Activated CD8-positive, alpha-beta memory T cell treated with anti-CD3 and anti-CD28 coated beads, Interleukin-2, amount 10 ng/mL, durations not matched to agents 7 days and 5 days (primary cell): ENCODE data around the gene TOM1L2. TPM values are rescaled to one million over a fixed set of nuclear protein-coding genes. Genes with fewer than 3 reads are reported as not detected.

ENCODE experiments used
- ATAC-seq: fragments of 150-1000 bp; cut with Tn5 transposase; one replicate; pipeline ENCODE4 v1.10.0; 2021; ENCODE audit warnings: moderate library complexity
- CTCF ChIA-PET: fragments of 350-600 bp; sonication (Branson Sonifier 250); formaldehyde crosslinking; loops from one replicate; lab custom pipeline; 2021; ENCODE audit warnings: antibody characterized with exemption; lab: Charles Lee
- DNase-seq: peaks from one replicate; pipeline ENCODE4 v3.0.0-alpha.2; 2020
- H3K27ac Mint-ChIP-seq: one replicate; pipeline ENCODE4 v1.8.0; 2021; ENCODE audit warnings: mild to moderate bottlenecking, mixed read lengths
- H3K27me3 Mint-ChIP-seq: one replicate; pipeline ENCODE4 v1.8.0; 2021; ENCODE audit warnings: mixed read lengths
- H3K36me3 Mint-ChIP-seq: one replicate; pipeline ENCODE4 v1.8.0; 2021; ENCODE audit warnings: mild to moderate bottlenecking, mixed read lengths
- H3K4me1 Mint-ChIP-seq: one replicate; pipeline ENCODE4 v1.8.0; 2021; ENCODE audit warnings: mixed read lengths
- H3K4me3 Mint-ChIP-seq: one replicate; pipeline ENCODE4 v1.8.0; 2021; ENCODE audit warnings: mild to moderate bottlenecking, moderate library complexity, mixed read lengths
- H3K9me3 Mint-ChIP-seq: one replicate; pipeline ENCODE4 v1.8.0; 2022; ENCODE audit warnings: low read depth, mixed read lengths
- total RNA-seq, 2 experiments: library from RNA; stranded (reverse); gene quantifications; one replicate each; pipeline ENCODE4 v1.2.3, GENCODE V29; 2021

Gene TOM1L2
- total RNA-seq, 2 experiments from 2014 or later, result 19.8 to 33.0 TPM

DNA sequence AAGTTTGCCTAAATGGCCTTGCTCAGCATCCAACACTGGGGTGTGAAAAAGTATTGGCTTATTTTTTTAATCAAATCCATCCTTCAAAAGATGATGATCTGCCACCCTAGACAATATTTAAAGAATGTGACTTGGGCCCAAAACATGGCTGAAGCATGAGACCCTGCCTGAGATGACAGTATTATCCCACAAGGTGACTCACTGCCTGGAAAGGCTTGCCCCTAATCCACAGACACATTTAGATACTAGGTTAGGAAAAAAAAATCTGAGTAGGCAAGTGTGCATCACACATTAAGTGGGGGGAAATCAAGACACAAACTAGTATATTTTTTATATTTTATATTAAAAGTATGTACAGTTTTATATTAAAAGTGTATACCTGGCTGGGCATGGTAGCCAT, 38.4 kb downstream of the TOM1L2 start:
- CTCF ChIA-PET, result interaction anchor here (0.9 to 1.3 kb wide), 3 partner anchors 9 to 100 kb away, joined by 3 to 5 read pairs (median 3); no protein-coding TSS in a partner anchor
- DNase-seq (no peak), ATAC-seq (no peak)
- Mint-ChIP-seq H3K36me3 (no peaks in the 10 kb centered on the region), H3K4me3 (no peak overlapping the region), H3K27ac (no peak overlapping the region), H3K27me3 (no peaks in the 10 kb centered on the region), H3K9me3 (no peaks in the 10 kb centered on the region), H3K4me1 (peaks cover 23% of the 10 kb centered on the region)

DNA sequence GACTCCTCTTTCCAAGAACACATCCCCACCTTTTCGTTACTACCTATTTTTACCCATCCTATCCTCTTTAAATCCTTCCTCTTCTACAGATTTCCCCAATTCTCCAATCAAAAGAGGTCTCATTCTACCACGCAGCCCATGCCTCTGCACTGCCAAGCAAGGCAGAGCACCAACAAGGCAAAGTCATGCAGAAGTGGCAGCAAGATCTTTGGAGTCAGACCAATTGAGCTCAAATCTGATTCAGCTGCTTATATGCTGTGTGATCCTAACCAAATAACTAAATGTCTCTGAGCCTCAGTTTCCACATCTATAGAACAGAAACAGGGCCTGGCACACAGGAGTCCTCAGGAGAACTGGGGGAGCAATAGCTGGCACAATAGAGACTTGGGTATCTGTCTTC, 41.0 kb downstream of the TOM1L2 start:
- Mint-ChIP-seq H3K36me3 (no peaks in the 10 kb centered on the region), H3K27me3 (no peaks in the 10 kb centered on the region), H3K9me3 (no peaks in the 10 kb centered on the region), H3K27ac (no peak overlapping the region), H3K4me1 (peaks cover 20% of the 10 kb centered on the region), H3K4me3 (no peak overlapping the region)
- ATAC-seq (no peak), DNase-seq (no peak)
- CTCF ChIA-PET, result no interaction called here

DNA sequence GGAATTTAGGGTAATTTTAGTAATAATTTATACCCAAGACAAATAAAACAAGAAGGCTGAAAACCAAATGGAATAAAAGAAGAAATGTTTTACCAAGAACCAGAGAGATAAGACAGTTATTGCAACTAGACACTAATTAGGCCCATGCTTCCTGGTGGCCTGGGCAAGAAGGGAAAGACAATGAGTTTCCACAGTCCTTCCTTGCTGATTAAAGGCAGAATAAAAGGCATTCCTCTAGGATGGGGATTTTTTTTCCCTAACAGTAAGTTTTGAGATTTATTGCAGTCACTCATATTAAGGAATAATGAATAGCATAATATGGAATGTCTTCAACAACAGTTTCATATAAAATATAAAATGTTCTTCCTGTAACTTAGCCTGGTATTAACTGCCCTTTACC, 41.5 kb downstream of the TOM1L2 start:
- no peaks in the 10 kb centered on the region for H3K9me3 Mint-ChIP-seq
- CTCF ChIA-PET, result no interaction called here
- H3K27ac Mint-ChIP-seq, result no peak overlapping the region
- H3K4me3 Mint-ChIP-seq, result no peak overlapping the region
- H3K36me3 Mint-ChIP-seq, result no peaks in the 10 kb centered on the region
- no peak for ATAC-seq
- H3K4me1 Mint-ChIP-seq, result peaks cover 15% of the 10 kb centered on the region
- no peak for DNase-seq
- H3K27me3 Mint-ChIP-seq, result no peaks in the 10 kb centered on the region

DNA sequence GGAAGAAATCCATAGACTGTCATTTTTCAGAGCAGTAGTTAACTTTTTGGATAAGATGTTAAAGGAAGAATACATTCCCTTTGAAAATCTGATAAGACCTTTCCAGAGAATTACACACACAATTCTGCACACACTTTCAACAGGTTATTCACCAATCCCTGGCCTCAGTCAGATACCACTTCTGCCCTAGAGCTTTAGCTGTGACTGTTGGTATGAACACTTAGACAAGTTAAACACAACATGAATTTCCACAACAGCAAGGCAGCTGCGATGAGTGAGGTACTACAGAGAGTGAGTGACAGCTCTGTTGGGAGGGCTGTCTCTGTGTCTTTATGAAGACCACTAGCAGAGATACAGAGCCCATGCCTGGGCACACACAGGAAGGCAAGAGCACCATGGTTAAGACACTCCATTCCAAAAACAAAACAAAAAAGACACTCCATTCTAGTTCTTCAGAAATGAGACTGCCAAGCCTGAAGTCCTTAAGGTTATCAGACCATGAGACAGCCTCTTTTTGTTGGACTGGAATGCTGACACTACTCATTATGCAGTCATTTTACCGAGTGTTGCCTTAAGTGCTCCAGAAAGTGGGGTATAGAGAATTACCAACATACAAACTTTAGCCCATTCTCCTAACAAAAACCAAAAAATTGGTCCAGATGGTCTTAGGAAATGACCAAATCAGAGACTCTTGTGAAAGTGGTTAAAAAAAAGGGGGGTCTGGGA, 42.4 kb downstream of the TOM1L2 start:
- DNase-seq, result no peak
- Mint-ChIP-seq H3K4me3 (no peak overlapping the region), H3K4me1 (peaks cover 6% of the 10 kb centered on the region), H3K27ac (no peak overlapping the region), H3K9me3 (no peaks in the 10 kb centered on the region), H3K36me3 (no peaks in the 10 kb centered on the region), H3K27me3 (no peaks in the 10 kb centered on the region)
- ATAC-seq, result no peak
- CTCF ChIA-PET, result no interaction called here

DNA sequence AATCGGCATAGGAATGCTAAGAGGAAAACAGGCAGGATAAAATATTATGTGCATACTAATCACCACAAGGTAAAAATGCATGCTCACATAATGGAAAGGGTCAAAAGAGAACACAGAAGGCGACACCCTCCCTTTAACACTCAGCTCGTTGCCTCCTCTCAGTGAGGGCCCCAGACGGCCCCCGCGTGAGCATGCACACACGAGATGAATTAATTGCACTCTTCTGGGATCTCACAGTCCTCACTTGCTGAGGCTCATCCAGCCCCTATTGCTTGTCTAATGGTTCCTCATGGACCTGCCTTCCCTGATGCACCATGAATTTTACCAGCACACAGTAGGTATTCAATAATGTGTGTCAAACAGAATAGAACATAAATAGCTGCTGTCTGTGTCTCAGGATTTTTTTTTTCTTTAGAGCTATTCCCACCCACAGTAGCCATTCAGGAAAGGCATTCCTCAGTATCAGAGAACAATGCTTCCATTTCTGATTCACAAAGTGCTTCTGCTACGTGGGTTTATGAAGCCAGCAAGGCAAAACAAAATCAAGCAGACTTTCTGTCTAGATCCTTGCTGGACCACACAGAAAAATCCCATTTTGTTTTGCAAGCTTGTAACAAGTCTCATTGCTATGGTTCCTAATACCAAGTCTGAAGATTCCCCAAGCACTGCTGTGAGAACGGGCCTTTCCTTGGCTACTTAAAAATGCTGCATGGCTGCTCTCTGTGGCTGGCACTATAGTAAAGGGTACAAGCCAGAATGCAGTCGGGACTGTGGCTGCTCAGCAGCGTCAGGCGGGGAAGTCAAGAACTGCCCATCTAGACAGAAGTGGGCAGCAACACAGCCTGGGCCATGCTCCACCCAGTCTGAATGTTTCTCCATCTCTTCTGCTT, 43.6 kb downstream of the TOM1L2 start:
- H3K4me1 Mint-ChIP-seq, result no peaks in the 10 kb centered on the region
- H3K36me3 Mint-ChIP-seq, result no peaks in the 10 kb centered on the region
- no peak overlapping the region for H3K27ac Mint-ChIP-seq
- ATAC-seq (no peak), DNase-seq (no peak)
- H3K4me3 Mint-ChIP-seq, result no peak overlapping the region
- no peaks in the 10 kb centered on the region for H3K27me3 Mint-ChIP-seq
- CTCF ChIA-PET, result interaction anchor here (1.5 to 1.6 kb wide), 2 partner anchors 9 to 42 kb away, joined by 4 to 6 read pairs; no protein-coding TSS in a partner anchor
- no peaks in the 10 kb centered on the region for H3K9me3 Mint-ChIP-seq

DNA sequence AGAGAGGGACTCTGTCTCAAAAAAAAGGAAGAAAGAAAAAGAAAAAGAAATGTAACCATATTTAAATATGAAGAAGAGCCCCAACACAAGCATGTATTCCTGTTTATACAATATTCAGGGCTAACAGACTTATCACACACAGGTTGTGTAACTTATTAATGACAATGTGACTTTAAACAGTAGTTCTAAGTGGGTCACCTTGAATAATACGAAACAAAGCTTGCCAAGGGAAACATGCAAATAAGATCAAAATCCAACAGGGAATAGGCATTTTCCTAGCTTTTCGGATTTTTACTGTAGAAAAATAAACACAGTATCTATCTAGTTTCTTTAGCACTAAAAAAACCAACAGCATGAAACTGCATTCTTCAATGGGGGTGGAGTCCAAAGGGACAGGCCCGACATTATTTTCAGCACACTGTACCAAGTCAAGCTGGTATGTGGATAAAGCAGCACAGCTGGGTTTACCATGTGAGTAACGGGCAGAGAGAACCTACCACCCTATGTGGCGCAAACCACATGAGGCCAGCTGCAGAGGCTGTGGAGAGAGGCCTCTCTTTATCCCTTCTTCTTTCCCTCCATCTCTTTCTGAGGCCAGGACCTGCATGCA, 45.3 kb downstream of the TOM1L2 start:
- H3K36me3 Mint-ChIP-seq, result no peaks in the 10 kb centered on the region
- no peaks in the 10 kb centered on the region for H3K9me3 Mint-ChIP-seq
- ATAC-seq (no peak), DNase-seq (no peak)
- no peak overlapping the region for H3K4me3 Mint-ChIP-seq
- H3K4me1 Mint-ChIP-seq, result no peaks in the 10 kb centered on the region
- CTCF ChIA-PET, result interaction anchor here (1.6 kb wide), 1 partner anchor 8 kb away, joined by 6 read pairs; no protein-coding TSS in a partner anchor
- H3K27me3 Mint-ChIP-seq, result no peaks in the 10 kb centered on the region
- H3K27ac Mint-ChIP-seq, result no peak overlapping the region

DNA sequence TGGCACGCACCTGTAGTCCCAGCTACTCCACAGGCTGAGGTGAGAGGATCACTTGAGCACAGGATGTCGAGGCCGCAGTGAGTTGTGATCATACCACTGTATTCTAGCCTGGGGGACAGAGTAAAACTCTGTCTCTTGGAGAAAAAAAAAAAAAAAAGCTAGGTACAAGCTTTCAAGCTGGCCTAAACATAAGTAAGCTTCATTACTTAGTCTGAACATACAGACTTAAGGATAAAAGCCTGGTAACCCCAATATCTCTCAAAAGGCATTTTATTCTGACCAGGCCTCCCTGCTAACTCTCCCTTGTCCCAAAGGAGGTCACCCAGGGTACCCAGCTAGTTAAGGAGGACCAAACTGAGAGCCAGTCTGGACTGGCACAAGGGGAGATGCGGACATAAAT, 46.2 kb downstream of the TOM1L2 start:
- Mint-ChIP-seq H3K27ac (no peak overlapping the region), H3K9me3 (no peaks in the 10 kb centered on the region), H3K4me1 (peaks cover 3% of the 10 kb centered on the region), H3K36me3 (peaks cover 2% of the 10 kb centered on the region), H3K27me3 (no peaks in the 10 kb centered on the region), H3K4me3 (no peak overlapping the region)
- DNase-seq (no peak), ATAC-seq (no peak)
- CTCF ChIA-PET, result interaction anchor here (1.4 kb wide), 1 partner anchor 19 kb away, joined by 3 read pairs; no protein-coding TSS in a partner anchor

DNA sequence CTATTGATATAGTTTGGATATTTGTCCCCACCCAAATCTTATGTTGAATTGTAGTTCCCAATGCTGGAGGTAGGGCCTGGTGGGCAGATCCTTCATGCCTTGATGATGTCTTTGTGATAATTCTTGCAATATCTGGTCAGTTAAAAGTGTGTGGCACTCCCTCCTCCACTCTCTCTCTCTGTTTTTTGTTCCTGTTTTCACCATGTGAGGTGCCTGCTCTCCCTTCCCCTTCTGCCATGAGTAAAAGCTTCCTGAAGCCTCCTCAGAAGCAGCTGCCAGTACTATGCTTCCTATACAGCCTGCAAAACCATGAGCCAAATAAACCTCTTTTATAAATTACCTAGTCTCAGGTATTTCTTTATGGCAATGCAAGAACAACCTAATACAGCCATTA, 47.3 kb downstream of the TOM1L2 start:
- CTCF ChIA-PET, result interaction anchor here (1.0 to 1.4 kb wide), 2 partner anchors 17 to 21 kb away, joined by 3 read pairs; no protein-coding TSS in a partner anchor
- no peak for DNase-seq
- Mint-ChIP-seq H3K27me3 (no peaks in the 10 kb centered on the region), H3K9me3 (no peaks in the 10 kb centered on the region), H3K27ac (no peak overlapping the region), H3K36me3 (peaks cover 2% of the 10 kb centered on the region), H3K4me3 (no peak overlapping the region), H3K4me1 (peaks cover 5% of the 10 kb centered on the region)
- ATAC-seq, result no peak

DNA sequence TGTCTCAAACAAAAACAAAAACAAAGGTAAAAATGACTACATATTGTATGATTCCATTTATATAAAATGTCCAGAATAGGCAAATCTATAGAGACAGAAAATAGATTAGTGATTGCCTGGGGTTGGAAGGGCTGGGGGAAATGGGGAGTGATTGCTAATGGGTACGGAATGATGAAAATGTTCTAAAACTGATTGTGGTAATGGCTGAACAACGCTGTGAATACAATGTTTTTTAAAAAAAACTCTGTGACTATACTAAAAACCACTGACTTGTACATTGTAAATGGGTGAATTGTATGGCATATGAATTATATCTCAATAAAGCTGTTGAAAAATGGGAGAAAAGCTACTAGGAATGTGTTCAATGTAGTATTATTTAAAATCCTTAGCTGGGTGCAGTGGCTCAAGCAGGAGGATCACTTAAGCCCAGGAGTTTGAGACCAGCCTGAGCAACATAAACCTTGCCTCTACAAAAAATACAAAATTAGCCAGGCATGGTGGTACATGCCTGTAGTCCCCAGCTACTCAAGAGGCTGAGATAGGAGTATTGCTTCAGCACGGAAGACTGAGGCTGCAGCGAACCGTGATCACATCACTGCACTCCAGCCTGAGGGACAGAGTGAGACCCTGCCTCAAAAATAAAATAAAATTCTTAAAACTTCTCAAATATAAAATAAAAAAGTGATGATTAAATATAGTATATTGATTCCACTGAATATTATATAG, 47.9 kb downstream of the TOM1L2 start:
- Mint-ChIP-seq H3K27ac (no peak overlapping the region), H3K4me3 (no peak overlapping the region), H3K9me3 (no peaks in the 10 kb centered on the region), H3K27me3 (no peaks in the 10 kb centered on the region), H3K4me1 (peaks cover 10% of the 10 kb centered on the region), H3K36me3 (peaks cover 2% of the 10 kb centered on the region)
- CTCF ChIA-PET, result interaction anchor here (1.0 kb wide), 1 partner anchor 16 kb away, joined by 3 read pairs; no protein-coding TSS in a partner anchor
- DNase-seq, result no peak
- ATAC-seq, result no peak

DNA sequence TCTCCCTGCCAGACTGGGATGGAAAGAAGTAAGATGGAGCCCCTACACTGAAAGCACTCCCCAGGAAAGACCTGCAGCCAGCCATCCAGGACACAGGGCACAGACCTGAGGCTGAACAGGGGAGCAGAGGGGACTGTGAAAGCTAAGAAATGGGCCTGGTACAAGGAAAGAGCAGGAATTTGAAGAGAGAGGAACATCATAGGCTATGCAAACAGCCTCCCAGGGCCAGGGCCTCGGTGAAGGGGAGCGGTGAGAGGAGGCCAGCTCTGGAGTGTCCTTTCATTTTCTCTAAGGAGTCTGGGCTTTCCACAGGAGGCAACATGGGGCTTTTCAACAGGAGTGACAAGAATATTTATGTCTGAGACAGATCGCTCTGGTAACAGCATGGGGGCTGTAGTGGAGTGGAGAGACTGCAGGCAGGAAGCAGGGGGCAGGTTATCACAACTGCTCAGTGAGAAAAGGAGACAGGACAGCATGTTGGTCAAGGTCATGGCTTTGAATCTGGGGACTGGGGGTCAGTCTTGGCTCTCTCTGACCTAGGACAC, 50.1 kb downstream of the TOM1L2 start:
- no peak overlapping the region for H3K27ac Mint-ChIP-seq
- H3K9me3 Mint-ChIP-seq, result no peaks in the 10 kb centered on the region
- no peak overlapping the region for H3K4me3 Mint-ChIP-seq
- no peak for ATAC-seq
- peaks cover 12% of the 10 kb centered on the region for H3K4me1 Mint-ChIP-seq
- H3K36me3 Mint-ChIP-seq, result peaks cover 2% of the 10 kb centered on the region
- DNase-seq, result no peak
- H3K27me3 Mint-ChIP-seq, result no peaks in the 10 kb centered on the region
- CTCF ChIA-PET, result interaction anchor here (0.9 to 1.8 kb wide), 2 partner anchors 110 to 244 kb away, joined by 3 to 4 read pairs; no protein-coding TSS in a partner anchor

DNA sequence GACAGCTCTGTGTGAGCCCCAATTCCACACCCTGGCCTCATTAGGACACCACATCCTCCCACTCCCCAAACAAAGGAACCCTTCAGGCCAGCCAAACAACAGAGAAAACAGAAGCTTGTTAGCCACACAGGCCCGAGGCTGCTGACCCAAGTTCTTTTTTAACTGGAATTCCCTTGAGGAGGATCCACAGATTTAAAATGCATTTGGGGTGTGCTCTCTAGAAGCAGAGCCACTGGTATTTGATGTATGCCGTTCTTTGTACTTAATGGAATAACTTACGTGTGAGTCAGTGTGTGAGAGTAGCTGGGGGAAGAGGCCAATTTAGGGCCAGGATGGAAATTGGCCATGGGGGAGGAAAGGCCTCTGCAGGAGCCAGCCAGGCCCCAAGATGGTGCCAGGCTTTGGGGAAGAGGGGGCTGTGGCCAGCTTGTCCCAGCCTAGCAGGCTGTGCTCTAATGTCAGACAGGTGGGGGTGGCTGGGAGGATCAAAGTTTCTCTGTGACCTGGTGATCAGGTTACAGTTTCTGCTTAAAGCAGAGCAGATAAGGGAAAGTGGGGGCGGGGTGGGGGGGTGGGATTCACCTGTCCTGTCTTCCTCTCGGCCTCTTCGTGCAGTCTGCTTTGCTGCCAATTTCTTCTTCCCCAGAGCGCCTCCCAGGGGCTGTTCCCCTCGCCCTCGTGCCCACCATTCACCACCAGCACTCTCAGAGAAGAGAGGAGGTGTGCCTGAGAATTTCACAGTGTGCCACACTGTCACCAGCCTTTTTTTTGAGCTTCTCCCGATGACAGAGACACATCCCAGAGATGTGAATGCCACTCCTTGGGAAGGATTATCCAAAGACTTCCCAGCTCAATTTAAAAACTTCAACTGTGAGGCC, 50.8 kb downstream of the TOM1L2 start:
- no peak overlapping the region for H3K27ac Mint-ChIP-seq

More for the DNA sequence above, 50.8 kb downstream of the TOM1L2 start:
- Mint-ChIP-seq H3K4me3 (no peak overlapping the region), H3K4me1 (peaks cover 12% of the 10 kb centered on the region), H3K9me3 (no peaks in the 10 kb centered on the region), H3K36me3 (peaks cover 2% of the 10 kb centered on the region), H3K27me3 (no peaks in the 10 kb centered on the region)
- CTCF ChIA-PET, result interaction anchor here (0.9 to 1.8 kb wide), 3 partner anchors 109 to 244 kb away, joined by 3 to 4 read pairs (median 3); no protein-coding TSS in a partner anchor
- ATAC-seq, result no peak
- DNase-seq, result no peak
